ENCODE results near the gene NMBR.

DNA sequence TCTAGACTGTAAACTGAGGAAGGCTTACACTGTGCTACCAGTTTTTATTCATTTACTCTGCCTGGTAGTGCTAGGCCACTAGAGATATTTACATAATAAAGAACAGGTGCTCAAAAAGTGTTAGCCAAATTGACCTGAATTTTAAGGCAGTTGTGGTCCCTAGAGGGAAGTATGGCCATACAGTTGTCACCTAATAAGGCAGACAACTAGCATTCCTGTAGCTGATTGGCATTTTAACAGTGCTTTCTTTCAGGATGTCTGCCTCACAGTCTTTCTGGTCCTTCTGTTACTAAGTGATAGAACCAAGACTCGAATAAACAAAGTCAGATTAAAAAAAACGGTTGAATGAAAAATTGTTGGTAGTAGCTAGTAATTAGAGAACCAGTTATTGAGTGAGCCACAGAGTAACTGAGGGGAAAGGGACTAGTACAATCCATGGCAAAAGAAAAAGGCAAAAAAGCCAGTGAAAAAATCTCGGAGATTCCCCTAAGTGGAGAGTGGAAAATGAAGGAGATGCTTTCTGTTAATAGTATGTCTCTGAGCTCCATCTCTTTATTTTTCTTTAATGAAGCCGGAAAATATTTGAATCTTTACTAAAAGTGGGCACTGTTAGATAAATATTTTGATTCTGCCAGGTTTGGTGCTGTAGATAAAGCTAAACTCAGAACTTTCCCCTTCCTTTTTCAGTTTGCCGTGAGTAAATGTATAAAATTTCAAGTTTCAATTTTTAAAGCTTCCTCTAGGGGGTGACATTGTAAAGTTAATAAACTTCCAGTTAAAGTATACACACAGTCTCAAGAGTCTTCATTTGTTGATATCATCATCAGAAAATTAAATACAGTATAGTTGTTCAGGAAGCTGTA is 9.2 kb upstream of the NMBR start:
- TF ChIP-seq, protein P1, sequence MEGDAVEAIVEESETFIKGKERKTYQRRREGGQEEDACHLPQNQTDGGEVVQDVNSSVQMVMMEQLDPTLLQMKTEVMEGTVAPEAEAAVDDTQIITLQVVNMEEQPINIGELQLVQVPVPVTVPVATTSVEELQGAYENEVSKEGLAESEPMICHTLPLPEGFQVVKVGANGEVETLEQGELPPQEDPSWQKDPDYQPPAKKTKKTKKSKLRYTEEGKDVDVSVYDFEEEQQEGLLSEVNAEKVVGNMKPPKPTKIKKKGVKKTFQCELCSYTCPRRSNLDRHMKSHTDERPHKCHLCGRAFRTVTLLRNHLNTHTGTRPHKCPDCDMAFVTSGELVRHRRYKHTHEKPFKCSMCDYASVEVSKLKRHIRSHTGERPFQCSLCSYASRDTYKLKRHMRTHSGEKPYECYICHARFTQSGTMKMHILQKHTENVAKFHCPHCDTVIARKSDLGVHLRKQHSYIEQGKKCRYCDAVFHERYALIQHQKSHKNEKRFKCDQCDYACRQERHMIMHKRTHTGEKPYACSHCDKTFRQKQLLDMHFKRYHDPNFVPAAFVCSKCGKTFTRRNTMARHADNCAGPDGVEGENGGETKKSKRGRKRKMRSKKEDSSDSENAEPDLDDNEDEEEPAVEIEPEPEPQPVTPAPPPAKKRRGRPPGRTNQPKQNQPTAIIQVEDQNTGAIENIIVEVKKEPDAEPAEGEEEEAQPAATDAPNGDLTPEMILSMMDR (conservative IDR thresholded peaks at IDR 0.05; ENCODE audit: low read depth, low read length) = peak; percentile 62
- TF ChIP-seq EZH2phosphoT487 (IDR thresholded peaks at IDR 0.05; ENCODE audit: borderline replicate concordance, low read length) (no peak), EZH2 (IDR thresholded peaks at IDR 0.05; ENCODE audit: low read length, unreplicated experiment) (no peak)
